Stimulated activated CD4-positive, alpha-beta T cell treated with anti-CD3 and anti-CD28 coated beads, Interleukin-15, amount 100 ng/mL, for 1 hour (primary cell): Measurements from ENCODE around the gene ZNF778.
"Not testable (repeated sequence)": the region's sequence is repeated elsewhere in the genome, so short reads cannot be mapped to it uniquely, and the experiment has no call there.

Experiments
- DNase-seq, 2 donors: peaks; one replicate each; pipeline ENCODE4 v3.0.0-alpha.2; 2020; ENCODE audit warnings: low read depth in 1 of 2, low spot score in 1 of 2

Gene ZNF778

GRCh38 chr16:89179656-89180315, 37.7 kb upstream of the ZNF778 start:
- DNase-seq: no peak

DNA sequence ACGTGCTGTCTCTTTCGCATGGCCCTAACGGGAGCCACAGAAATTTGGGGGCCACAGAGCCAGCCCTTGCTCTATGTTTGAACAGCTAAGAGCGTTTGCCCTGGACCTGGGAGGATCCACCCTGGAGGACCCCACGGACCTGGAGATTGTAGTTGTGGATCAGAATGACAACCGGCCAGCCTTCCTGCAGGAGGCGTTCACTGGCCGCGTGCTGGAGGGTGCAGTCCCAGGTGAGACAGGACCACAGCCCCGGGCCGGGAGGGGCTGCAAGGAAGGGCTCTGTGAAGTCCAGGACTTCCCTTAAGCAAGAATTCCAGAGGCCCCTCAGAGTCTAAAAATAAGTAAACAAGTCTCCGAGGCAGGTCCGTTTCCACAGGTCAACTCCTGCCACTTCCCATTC, 34.0 kb upstream of the ZNF778 start:
- DNase-seq: no peak

GRCh38 chr16:89183975-89184676, 33.4 kb upstream of the ZNF778 start:
- DNase-seq: no peak

DNA sequence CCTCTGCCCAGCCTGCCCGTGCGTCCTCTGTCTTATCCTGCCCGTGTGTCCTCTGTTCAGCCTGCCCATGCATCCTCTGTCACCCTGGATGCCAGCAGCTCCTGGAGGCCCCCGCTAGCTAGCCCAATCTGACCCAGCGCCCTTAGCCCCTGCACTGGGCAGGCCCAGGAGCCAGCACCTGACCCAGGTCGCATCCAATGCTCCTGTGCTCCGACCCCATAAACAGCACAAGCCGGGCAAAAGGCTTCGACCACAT, 32.9 kb upstream of the ZNF778 start:
- no peak for DNase-seq

- no peak for DNase-seq
These were observed 32.3 kb upstream of the ZNF778 start for GRCh38 chr16:89184933-89185794.

GRCh38 chr16:89185887-89186592, 31.5 kb upstream of the ZNF778 start:
- DNase-seq: not testable (repeated sequence)

- DNase-seq: not testable (repeated sequence)
These were observed 30.9 kb upstream of the ZNF778 start for GRCh38 chr16:89186593-89187031.

GRCh38 chr16:89187032-89187769, 30.3 kb upstream of the ZNF778 start:
- DNase-seq: no peak

DNA sequence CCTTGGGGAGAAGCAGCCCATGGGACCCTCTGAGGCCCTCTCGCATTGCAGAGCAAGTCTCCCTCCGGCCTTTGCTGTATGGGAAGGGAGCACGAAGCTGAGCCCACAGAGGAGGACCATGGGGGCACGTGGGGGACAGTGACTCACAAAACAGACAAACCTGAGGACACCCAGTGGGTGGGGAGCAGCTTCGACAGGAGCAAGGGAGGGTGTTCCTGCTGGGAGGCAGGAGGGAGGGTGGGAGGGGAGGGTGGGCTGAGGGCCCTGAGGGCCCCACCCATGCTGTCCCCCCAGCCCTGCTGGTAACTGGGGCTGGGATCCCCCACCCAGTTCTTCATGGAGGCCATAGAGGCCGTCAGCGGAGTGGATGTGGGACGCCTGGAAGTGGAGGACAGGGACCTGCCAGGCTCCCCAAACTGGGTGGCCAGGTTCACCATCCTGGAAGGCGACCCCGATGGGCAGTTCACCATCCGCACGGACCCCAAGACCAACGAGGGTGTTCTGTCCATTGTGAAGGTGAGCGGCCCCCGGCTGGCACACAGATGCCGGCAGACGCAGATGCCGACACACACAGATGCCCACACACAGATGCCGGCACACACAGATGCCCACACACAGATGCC, 29.6 kb upstream of the ZNF778 start:
- no peak for DNase-seq

GRCh38 chr16:89188471-89189357, 28.8 kb upstream of the ZNF778 start:
- DNase-seq: not testable (repeated sequence)

- DNase-seq: no peak
These were observed 28.0 kb upstream of the ZNF778 start for GRCh38 chr16:89189358-89190025.

DNA sequence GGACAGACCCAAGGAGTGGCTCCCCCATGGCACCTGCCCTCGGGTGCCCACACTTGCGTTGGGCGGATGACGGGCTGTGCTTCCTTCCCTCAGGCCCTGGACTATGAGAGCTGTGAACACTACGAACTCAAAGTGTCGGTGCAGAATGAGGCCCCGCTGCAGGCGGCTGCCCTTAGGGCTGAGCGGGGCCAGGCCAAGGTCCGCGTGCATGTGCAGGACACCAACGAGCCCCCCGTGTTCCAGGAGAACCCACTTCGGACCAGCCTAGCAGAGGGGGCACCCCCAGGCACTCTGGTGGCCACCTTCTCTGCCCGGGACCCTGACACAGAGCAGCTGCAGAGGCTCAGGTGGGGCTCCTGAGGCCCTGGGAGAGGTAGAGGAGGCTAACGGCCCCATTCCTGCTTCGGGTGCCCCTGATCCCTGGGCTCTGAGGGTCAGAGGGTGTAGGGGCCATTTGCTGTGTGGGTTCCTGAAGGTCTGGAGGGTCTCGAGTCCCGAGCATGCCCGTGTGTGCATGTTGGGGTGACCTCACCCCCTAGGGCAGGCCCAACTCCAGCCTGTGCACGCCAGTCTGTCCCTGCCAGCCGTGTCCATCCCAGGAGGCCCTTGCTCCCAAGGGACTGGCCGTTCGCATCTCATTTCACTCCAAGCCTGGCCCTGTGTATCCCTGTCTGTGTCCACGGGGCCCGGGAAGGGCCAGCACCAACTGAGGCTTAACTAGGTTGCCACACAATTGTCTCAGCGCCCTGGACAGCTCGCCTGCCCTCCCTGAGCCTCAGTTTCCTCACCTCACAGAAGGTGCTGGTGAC, 27.1 kb upstream of the ZNF778 start:
- DNase-seq: no peak

- DNase-seq: no peak
These were observed 26.2 kb upstream of the ZNF778 start for GRCh38 chr16:89191033-89191900.

GRCh38 chr16:89191901-89192185, 25.7 kb upstream of the ZNF778 start:
- DNase-seq: no peak

DNA sequence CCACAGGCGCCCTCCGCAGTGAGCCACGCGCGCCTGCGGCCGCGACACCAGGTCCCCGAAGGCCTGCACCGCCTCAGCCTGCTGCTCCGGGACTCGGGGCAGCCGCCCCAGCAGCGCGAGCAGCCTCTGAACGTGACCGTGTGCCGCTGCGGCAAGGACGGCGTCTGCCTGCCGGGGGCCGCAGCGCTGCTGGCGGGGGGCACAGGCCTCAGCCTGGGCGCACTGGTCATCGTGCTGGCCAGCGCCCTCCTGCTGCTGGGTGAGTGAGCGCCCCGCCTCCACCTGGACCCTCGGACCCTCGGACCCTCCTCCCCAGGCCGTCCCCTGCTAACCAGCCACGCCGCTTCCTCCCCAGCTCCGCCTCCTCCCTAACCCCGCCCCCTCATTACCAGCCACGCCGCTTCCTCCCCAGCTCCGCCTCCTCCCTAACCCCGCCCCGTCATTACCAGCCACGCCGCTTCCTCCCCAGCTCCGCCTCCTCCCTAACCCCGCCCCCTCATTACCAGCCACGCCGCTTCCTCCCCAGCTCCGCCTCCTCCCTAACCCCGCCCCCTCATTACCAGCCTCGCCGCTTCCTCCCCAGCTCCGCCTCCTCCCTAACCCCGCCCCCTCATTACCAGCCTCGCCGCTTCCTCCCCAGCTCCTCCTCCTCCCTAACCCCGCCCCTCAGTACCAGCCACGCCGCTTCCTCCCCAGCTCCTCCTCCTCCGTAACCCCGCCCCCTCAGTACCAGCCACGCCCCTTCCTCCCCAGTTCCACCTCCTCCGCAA, 25.1 kb upstream of the ZNF778 start:
- DNase-seq: not testable (repeated sequence)

DNA sequence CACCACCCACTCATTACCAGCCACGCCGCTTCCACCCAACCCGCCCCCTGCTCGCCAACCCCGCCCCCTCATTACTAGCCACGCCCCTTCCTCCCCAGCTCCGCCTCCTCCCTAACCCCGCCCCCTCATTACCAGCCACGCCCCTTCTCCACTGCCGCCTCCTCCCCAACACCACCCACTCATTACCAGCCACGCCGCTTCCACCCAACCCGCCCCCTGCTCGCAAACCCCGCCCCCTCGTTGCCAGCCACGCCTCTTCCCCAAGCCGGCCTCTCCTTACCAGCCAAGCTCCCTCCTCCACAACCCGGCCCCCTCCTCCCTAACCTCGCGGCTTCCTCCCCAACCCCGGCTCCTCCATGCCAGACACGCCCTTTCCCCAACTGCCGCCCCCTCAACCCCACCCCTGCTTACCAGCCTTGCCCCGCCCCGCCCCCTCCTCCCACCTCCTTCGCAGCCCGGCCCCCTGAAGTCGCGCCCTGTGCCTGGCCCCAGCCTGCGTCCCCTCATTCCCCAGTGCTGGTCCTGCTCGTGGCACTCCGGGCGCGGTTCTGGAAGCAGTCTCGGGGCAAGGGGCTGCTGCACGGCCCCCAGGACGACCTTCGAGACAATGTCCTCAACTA, 24.4 kb upstream of the ZNF778 start:
- peak in 1 of 2 donors; percentile 57 for DNase-seq
